ENCODE measurements around the gene GJB1.

Gene GJB1

DNA sequence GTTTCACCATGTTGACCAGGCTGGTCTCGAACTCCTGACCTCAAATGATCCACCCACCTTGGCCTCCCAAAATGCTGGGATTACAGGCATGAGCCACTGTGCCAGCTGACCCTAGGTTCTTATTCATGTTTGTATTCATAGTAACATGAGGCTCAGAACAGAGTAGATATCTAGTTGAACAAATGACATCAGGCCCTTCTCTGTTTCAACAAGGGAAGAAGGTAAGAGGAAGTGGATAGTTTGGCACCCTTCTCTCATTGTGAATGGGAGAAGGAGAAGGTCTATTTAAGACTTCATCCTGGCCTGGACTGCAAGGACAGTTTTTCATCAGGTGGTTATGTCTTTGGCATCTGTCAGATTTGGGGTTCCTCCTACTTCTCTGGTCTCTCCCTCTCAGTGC lies 13.8 kb downstream of the GJB1 start:
- TF ChIP-seq, protein P1, sequence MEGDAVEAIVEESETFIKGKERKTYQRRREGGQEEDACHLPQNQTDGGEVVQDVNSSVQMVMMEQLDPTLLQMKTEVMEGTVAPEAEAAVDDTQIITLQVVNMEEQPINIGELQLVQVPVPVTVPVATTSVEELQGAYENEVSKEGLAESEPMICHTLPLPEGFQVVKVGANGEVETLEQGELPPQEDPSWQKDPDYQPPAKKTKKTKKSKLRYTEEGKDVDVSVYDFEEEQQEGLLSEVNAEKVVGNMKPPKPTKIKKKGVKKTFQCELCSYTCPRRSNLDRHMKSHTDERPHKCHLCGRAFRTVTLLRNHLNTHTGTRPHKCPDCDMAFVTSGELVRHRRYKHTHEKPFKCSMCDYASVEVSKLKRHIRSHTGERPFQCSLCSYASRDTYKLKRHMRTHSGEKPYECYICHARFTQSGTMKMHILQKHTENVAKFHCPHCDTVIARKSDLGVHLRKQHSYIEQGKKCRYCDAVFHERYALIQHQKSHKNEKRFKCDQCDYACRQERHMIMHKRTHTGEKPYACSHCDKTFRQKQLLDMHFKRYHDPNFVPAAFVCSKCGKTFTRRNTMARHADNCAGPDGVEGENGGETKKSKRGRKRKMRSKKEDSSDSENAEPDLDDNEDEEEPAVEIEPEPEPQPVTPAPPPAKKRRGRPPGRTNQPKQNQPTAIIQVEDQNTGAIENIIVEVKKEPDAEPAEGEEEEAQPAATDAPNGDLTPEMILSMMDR (IDR thresholded peaks at IDR 0.05; ENCODE audit: insufficient read depth, low read depth, low read length, missing control alignments) = no peak

GRCh38 chrX:71239781-71240180 lies 16.8 kb downstream of the GJB1 start:
- no peak overlapping the region for H3K4me3 ChIP-seq (ENCODE audit: low read length)
- TF ChIP-seq, protein P1 (IDR thresholded peaks at IDR 0.05; ENCODE audit: insufficient read depth, low read depth, low read length, missing control alignments) = no peak
- DNase-seq (ENCODE audit: low read depth) = no peak

More for the DNA sequence above, 13.8 kb downstream of the GJB1 start:
- DNase-seq (ENCODE audit: low read depth) = no peak
- H3K4me3 ChIP-seq (ENCODE audit: low read length) = no peak overlapping the region

GRCh38 chrX:71241301-71241700 lies 18.3 kb downstream of the GJB1 start:
- no peak overlapping the region for H3K4me3 ChIP-seq (ENCODE audit: low read length)
- TF ChIP-seq, protein P1 (IDR thresholded peaks at IDR 0.05; ENCODE audit: insufficient read depth, low read depth, low read length, missing control alignments) = no peak
- DNase-seq (ENCODE audit: low read depth) = no peak

DNA sequence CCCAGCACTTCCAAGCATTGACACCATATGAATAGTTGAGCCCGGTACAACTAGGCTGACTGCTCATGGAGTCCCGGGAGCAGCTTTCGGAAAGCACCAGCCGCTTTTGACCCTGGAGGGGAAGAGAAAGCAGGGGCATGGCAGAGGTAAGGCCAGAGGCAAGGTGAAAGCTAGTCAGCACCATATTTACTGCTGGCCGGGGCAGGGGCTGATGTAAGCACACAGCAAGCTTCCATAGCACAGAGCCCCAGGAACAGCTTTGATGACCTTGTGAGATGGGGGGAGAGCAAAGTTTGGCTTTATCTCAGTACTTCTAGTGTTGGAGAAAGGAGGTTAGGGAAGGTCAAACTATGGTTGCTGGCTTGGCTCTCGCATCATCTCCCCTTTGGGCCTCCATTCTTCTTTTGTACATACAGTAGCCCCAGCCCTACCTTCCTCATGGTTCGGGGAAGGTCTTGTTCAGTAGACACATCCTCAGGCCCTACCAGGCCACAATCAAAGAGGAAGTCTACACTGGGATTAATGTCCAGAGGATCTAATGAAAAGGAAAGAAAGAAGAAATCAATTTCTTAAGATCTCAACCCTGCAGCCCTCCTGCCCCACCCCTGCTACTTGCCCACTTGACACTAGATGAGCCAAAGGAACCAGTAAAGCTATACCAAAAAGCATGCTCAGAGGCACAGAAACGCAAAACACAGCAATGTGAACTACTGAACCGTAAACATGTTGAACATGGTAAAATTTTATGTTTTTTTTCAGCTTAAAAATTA lies 21.5 kb downstream of the GJB1 start:
- TF ChIP-seq, protein P1 (IDR thresholded peaks at IDR 0.05; ENCODE audit: insufficient read depth, low read depth, low read length, missing control alignments) = no peak
- no peak overlapping the region for H3K4me3 ChIP-seq (ENCODE audit: low read length)
- DNase-seq (ENCODE audit: low read depth) = no peak

GRCh38 chrX:71245159-71245558 lies 22.1 kb downstream of the GJB1 start:
- peak; percentile 45 for DNase-seq (ENCODE audit: low read depth)
- TF ChIP-seq, protein P1 (IDR thresholded peaks at IDR 0.05; ENCODE audit: insufficient read depth, low read depth, low read length, missing control alignments) = no peak
- H3K4me3 ChIP-seq (ENCODE audit: low read length) = no peak overlapping the region

- no peak for DNase-seq (ENCODE audit: low read depth)
- no peak overlapping the region for H3K4me3 ChIP-seq (ENCODE audit: low read length)
- TF ChIP-seq, protein P1 (IDR thresholded peaks at IDR 0.05; ENCODE audit: insufficient read depth, low read depth, low read length, missing control alignments) = no peak
Measured at GRCh38 chrX:71250841-71251240, 27.8 kb downstream of the GJB1 start.

DNA sequence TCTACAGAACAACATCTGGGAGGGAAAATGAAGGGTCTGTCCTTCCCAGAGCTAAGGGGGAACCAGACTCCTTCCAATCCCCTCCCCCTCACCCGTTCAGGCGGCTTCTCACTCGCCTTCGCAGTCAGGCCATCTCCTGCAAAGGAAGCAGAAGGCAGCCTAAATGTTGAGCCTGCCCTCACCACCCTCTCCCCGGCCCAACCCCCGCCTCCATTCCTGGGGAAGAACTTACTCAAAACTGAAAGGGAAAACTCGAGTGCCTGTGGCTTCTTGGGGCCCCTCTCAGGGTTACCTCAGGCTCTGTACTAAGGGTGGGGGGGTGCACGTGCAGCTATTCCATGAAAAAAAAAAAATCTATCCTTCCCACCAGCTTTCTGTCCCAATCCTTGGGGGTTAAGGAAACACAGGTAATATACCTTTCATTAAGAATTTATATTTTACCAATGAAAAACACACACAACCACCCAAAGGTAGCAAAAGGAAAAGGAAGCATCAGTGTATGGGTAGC lies 28.5 kb downstream of the GJB1 start:
- TF ChIP-seq, protein P1 (IDR thresholded peaks at IDR 0.05; ENCODE audit: insufficient read depth, low read depth, low read length, missing control alignments) = no peak
- DNase-seq (ENCODE audit: low read depth) = no peak
- H3K4me3 ChIP-seq (ENCODE audit: low read length) = no peak overlapping the region
